Immature natural killer cell (primary cell): Measurements from ENCODE around the gene CBLB. TPM values are rescaled to one million over a fixed set of nuclear protein-coding genes. Genes with fewer than 3 reads are reported as not detected.

Experiments
- DNase-seq, 3 donors: peaks; one replicate each; pipeline ENCODE4 v3.0.0; 2022; ENCODE audit warnings: mixed read lengths in 1 of 3
- H3K27ac Mint-ChIP-seq, 6 donors: one replicate each; pipeline ENCODE4 v1.8.0; 2020; ENCODE audit warnings: mixed read lengths in 6 of 6, mild to moderate bottlenecking in 5 of 6, inconsistent platforms in 4 of 6, moderate library complexity in 3 of 6
- H3K27me3 Mint-ChIP-seq, 3 donors: one replicate each; pipeline ENCODE4 v1.8.0; 2020 to 2021; ENCODE audit warnings: low read depth in 3 of 3, mild to moderate bottlenecking in 3 of 3, mixed read lengths in 3 of 3, moderate library complexity in 3 of 3, inconsistent platforms in 1 of 3
- H3K36me3 Mint-ChIP-seq, 3 donors: one replicate each; pipeline ENCODE4 v1.8.0; 2020; ENCODE audit warnings: mixed read lengths in 3 of 3, inconsistent platforms in 2 of 3, mild to moderate bottlenecking in 2 of 3
- H3K4me1 Mint-ChIP-seq, 2 donors: one replicate each; pipeline ENCODE4 v1.8.0; 2020; ENCODE audit warnings: inconsistent platforms in 2 of 2, mild to moderate bottlenecking in 2 of 2, mixed read lengths in 2 of 2, moderate library complexity in 1 of 2
- H3K4me3 Mint-ChIP-seq, 5 donors: one replicate each; pipeline ENCODE4 v1.8.0; 2020; ENCODE audit warnings: mild to moderate bottlenecking in 5 of 5, mixed read lengths in 5 of 5, inconsistent platforms in 3 of 5, moderate library complexity in 3 of 5
- H3K9me3 Mint-ChIP-seq, 6 donors: one replicate each; pipeline ENCODE4 v1.8.0; 2020; ENCODE audit warnings: mild to moderate bottlenecking in 6 of 6, mixed read lengths in 6 of 6, inconsistent platforms in 4 of 6, moderate library complexity in 3 of 6
- polyA plus RNA-seq, 3 donors: library from polyadenylated mRNA; unstranded; fragments of 300-500 nt; fragmentation: Illumina TruSeq; gene quantifications; one replicate each; pipeline ENCODE4 v1.2.3, GENCODE V29; 2021

CBLB gene
- polyA plus RNA-seq, 3 donors from 2014 or later = 27.7 to 62.4 (median 31.5) TPM

GRCh38 chr3:105851176-105851575 is 17.6 kb downstream of the CBLB start:
- Mint-ChIP-seq H3K9me3 (no peaks in the 10 kb centered on the region), H3K4me3 (peak overlapping the region; percentile 4 to 74 (median 57)), H3K36me3 (peaks cover 26 to 46% (median 26%) of the 10 kb centered on the region in 3 donors), H3K27me3 (peaks cover 0 to 4% (median 3%) of the 10 kb centered on the region in 3 donors), H3K27ac (peak overlapping the region; percentile 46 to 90 (median 80)), H3K4me1 (peaks cover 73 to 95% of the 10 kb centered on the region in 2 donors)
- DNase-seq = no peak

GRCh38 chr3:105850593-105850992 is 18.2 kb downstream of the CBLB start:
- H3K4me3 Mint-ChIP-seq = peak overlapping the region; percentile 4 to 74 (median 57)
- H3K27me3 Mint-ChIP-seq = peaks cover 0 to 4% (median 3%) of the 10 kb centered on the region in 3 donors
- peaks cover 72 to 95% of the 10 kb centered on the region in 2 donors for H3K4me1 Mint-ChIP-seq
- peak overlapping the region; percentile 29 to 89 (median 72) for H3K27ac Mint-ChIP-seq
- H3K9me3 Mint-ChIP-seq = no peaks in the 10 kb centered on the region
- H3K36me3 Mint-ChIP-seq = peaks cover 23 to 46% (median 26%) of the 10 kb centered on the region in 3 donors
- DNase-seq = peak in 2 of 3 donors; percentile 47 to 49

GRCh38 chr3:105848821-105849220 is 20.0 kb downstream of the CBLB start:
- H3K4me1 Mint-ChIP-seq = peaks cover 78 to 95% of the 10 kb centered on the region in 2 donors
- H3K9me3 Mint-ChIP-seq = no peaks in the 10 kb centered on the region
- no peak for DNase-seq
- peaks cover 0 to 4% (median 3%) of the 10 kb centered on the region in 3 donors for H3K27me3 Mint-ChIP-seq
- peaks cover 16 to 38% (median 17%) of the 10 kb centered on the region in 3 donors for H3K36me3 Mint-ChIP-seq
- peak overlapping the region in 1 of 5 donors; percentile 25 for H3K4me3 Mint-ChIP-seq
- H3K27ac Mint-ChIP-seq = peak overlapping the region in 4 of 6 donors; percentile 50 to 78 (median 66)

GRCh38 chr3:105847865-105848264 is 20.9 kb downstream of the CBLB start:
- H3K27me3 Mint-ChIP-seq = peaks cover 0 to 3% (median 2%) of the 10 kb centered on the region in 3 donors
- H3K27ac Mint-ChIP-seq = peak overlapping the region; percentile 6 to 78 (median 42)
- H3K9me3 Mint-ChIP-seq = no peaks in the 10 kb centered on the region
- H3K4me3 Mint-ChIP-seq = peak overlapping the region; percentile 0 to 54 (median 10)
- peaks cover 14 to 30% (median 16%) of the 10 kb centered on the region in 3 donors for H3K36me3 Mint-ChIP-seq
- peaks cover 73 to 89% of the 10 kb centered on the region in 2 donors for H3K4me1 Mint-ChIP-seq
- DNase-seq = no peak

- Mint-ChIP-seq H3K36me3 (peaks cover 14 to 27% (median 16%) of the 10 kb centered on the region in 3 donors), H3K9me3 (no peaks in the 10 kb centered on the region), H3K27me3 (peaks cover 0 to 3% (median 0%) of the 10 kb centered on the region in 3 donors), H3K4me1 (peaks cover 72 to 91% of the 10 kb centered on the region in 2 donors), H3K4me3 (peak overlapping the region; percentile 10 to 61 (median 29)), H3K27ac (peak overlapping the region; percentile 6 to 85 (median 57))
- DNase-seq = no peak
Observed at GRCh38 chr3:105847452-105847851, 21.4 kb downstream of the CBLB start.

GRCh38 chr3:105846809-105847208 is 22.0 kb downstream of the CBLB start:
- H3K27me3 Mint-ChIP-seq = peaks cover 0 to 3% (median 0%) of the 10 kb centered on the region in 3 donors
- peak overlapping the region in 3 of 5 donors; percentile 27 to 52 (median 41) for H3K4me3 Mint-ChIP-seq
- DNase-seq = no peak
- no peaks in the 10 kb centered on the region for H3K9me3 Mint-ChIP-seq
- H3K4me1 Mint-ChIP-seq = peaks cover 76 to 93% of the 10 kb centered on the region in 2 donors
- peak overlapping the region; percentile 6 to 76 (median 46) for H3K27ac Mint-ChIP-seq
- H3K36me3 Mint-ChIP-seq = peaks cover 10 to 30% (median 12%) of the 10 kb centered on the region in 3 donors

- peak overlapping the region in 3 of 5 donors; percentile 5 to 39 (median 27) for H3K4me3 Mint-ChIP-seq
- no peaks in the 10 kb centered on the region for H3K9me3 Mint-ChIP-seq
- H3K4me1 Mint-ChIP-seq = peaks cover 70 to 85% of the 10 kb centered on the region in 2 donors
- peak overlapping the region in 4 of 6 donors; percentile 17 to 52 (median 36) for H3K27ac Mint-ChIP-seq
- peaks cover 0 to 3% (median 0%) of the 10 kb centered on the region in 3 donors for H3K27me3 Mint-ChIP-seq
- no peak for DNase-seq
- peaks cover 3 to 22% (median 4%) of the 10 kb centered on the region in 3 donors for H3K36me3 Mint-ChIP-seq
Observed at GRCh38 chr3:105845488-105845887, 23.3 kb downstream of the CBLB start.

- no peak for DNase-seq
- Mint-ChIP-seq H3K36me3 (peaks cover 7 to 25% (median 9%) of the 10 kb centered on the region in 3 donors), H3K9me3 (no peaks in the 10 kb centered on the region), H3K27ac (peak overlapping the region in 4 of 6 donors; percentile 12 to 77 (median 68)), H3K4me1 (peaks cover 70 to 85% of the 10 kb centered on the region in 2 donors), H3K27me3 (peaks cover 0 to 3% (median 0%) of the 10 kb centered on the region in 3 donors), H3K4me3 (no peak overlapping the region)
Observed at GRCh38 chr3:105844704-105845103, 24.1 kb downstream of the CBLB start.

- peak in 2 of 3 donors; percentile 24 to 48 for DNase-seq
- Mint-ChIP-seq H3K4me3 (peak overlapping the region; percentile 9 to 65 (median 37)), H3K36me3 (peaks cover 5 to 25% (median 12%) of the 10 kb centered on the region in 3 donors), H3K9me3 (no peaks in the 10 kb centered on the region), H3K27me3 (peaks cover 0 to 3% (median 0%) of the 10 kb centered on the region in 3 donors), H3K27ac (peak overlapping the region; percentile 50 to 77 (median 68)), H3K4me1 (peaks cover 64 to 85% of the 10 kb centered on the region in 2 donors)
Observed at GRCh38 chr3:105843994-105844393, 24.8 kb downstream of the CBLB start.

GRCh38 chr3:105842943-105843342 is 25.9 kb downstream of the CBLB start:
- peaks cover 58 to 85% of the 10 kb centered on the region in 2 donors for H3K4me1 Mint-ChIP-seq
- H3K4me3 Mint-ChIP-seq = no peak overlapping the region
- no peaks in the 10 kb centered on the region for H3K9me3 Mint-ChIP-seq
- no peak overlapping the region for H3K27ac Mint-ChIP-seq
- no peak for DNase-seq
- peaks cover 0 to 3% (median 0%) of the 10 kb centered on the region in 3 donors for H3K27me3 Mint-ChIP-seq
- H3K36me3 Mint-ChIP-seq = peaks cover 10 to 33% (median 21%) of the 10 kb centered on the region in 3 donors

- Mint-ChIP-seq H3K27ac (peak overlapping the region in 5 of 6 donors; percentile 7 to 73 (median 61)), H3K36me3 (peaks cover 10 to 34% (median 21%) of the 10 kb centered on the region in 3 donors), H3K27me3 (peaks cover 0 to 3% (median 0%) of the 10 kb centered on the region in 3 donors), H3K4me3 (no peak overlapping the region), H3K4me1 (peaks cover 54 to 85% of the 10 kb centered on the region in 2 donors), H3K9me3 (no peaks in the 10 kb centered on the region)
- DNase-seq = no peak
Observed at GRCh38 chr3:105842449-105842848, 26.4 kb downstream of the CBLB start.

GRCh38 chr3:105837947-105838346 is 30.9 kb downstream of the CBLB start:
- DNase-seq = no peak
- Mint-ChIP-seq H3K27ac (peak overlapping the region in 3 of 6 donors; percentile 26 to 75 (median 54)), H3K4me1 (peaks cover 56 to 87% of the 10 kb centered on the region in 2 donors), H3K27me3 (no peaks in the 10 kb centered on the region), H3K36me3 (peaks cover 16 to 44% (median 23%) of the 10 kb centered on the region in 3 donors), H3K4me3 (peak overlapping the region in 1 of 5 donors; percentile 18), H3K9me3 (no peaks in the 10 kb centered on the region)

GRCh38 chr3:105837143-105837740 is 31.6 kb downstream of the CBLB start:
- Mint-ChIP-seq H3K9me3 (no peaks in the 10 kb centered on the region), H3K4me3 (peak overlapping the region in 2 of 5 donors; percentile 10 to 83), H3K27me3 (no peaks in the 10 kb centered on the region), H3K36me3 (peaks cover 20 to 40% (median 23%) of the 10 kb centered on the region in 3 donors), H3K27ac (peak overlapping the region; percentile 36 to 91 (median 78)), H3K4me1 (peaks cover 59 to 89% of the 10 kb centered on the region in 2 donors)
- DNase-seq = no peak

- Mint-ChIP-seq H3K27ac (peak overlapping the region; percentile 36 to 91 (median 78)), H3K4me3 (peak overlapping the region in 2 of 5 donors; percentile 10 to 83), H3K9me3 (no peaks in the 10 kb centered on the region), H3K4me1 (peaks cover 60 to 89% of the 10 kb centered on the region in 2 donors), H3K36me3 (peaks cover 20 to 39% (median 23%) of the 10 kb centered on the region in 3 donors), H3K27me3 (no peaks in the 10 kb centered on the region)
- DNase-seq = peak in 1 of 3 donors; percentile 49
Observed at GRCh38 chr3:105836533-105836932, 32.3 kb downstream of the CBLB start.
